ENCODE data around the gene PTP4A2. TPM values are rescaled to one million over a fixed set of nuclear protein-coding genes. Genes with fewer than 3 reads are reported as not detected.
A peak's percentile ranks its signal among the peaks of the same experiment; 100 is the strongest.
"Not testable (repeated sequence)": the region's sequence is repeated elsewhere in the genome, so short reads cannot be mapped to it uniquely, and the experiment has no call there.

Gene PTP4A2
- total RNA-seq, 2 donors from 2014 or later, result 240 to 332 TPM

- peak; percentile 95 for DNase-seq
- intact Hi-C loops (cut with DNase I), result no loop called here
- no peaks in the 10 kb centered on the region for H3K36me3 ChIP-seq
- TF ChIP-seq, protein P1, sequence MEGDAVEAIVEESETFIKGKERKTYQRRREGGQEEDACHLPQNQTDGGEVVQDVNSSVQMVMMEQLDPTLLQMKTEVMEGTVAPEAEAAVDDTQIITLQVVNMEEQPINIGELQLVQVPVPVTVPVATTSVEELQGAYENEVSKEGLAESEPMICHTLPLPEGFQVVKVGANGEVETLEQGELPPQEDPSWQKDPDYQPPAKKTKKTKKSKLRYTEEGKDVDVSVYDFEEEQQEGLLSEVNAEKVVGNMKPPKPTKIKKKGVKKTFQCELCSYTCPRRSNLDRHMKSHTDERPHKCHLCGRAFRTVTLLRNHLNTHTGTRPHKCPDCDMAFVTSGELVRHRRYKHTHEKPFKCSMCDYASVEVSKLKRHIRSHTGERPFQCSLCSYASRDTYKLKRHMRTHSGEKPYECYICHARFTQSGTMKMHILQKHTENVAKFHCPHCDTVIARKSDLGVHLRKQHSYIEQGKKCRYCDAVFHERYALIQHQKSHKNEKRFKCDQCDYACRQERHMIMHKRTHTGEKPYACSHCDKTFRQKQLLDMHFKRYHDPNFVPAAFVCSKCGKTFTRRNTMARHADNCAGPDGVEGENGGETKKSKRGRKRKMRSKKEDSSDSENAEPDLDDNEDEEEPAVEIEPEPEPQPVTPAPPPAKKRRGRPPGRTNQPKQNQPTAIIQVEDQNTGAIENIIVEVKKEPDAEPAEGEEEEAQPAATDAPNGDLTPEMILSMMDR (IDR thresholded peaks at IDR 0.05), result no peak
- no peaks in the 10 kb centered on the region for H3K9me3 ChIP-seq
- peak overlapping the region; percentile 68 to 84 for H3K9ac ChIP-seq (ENCODE audit: low read depth in 2 of 2, low read length in 2 of 2)
- peak overlapping the region; percentile 36 for H3K4me3 ChIP-seq
- H3K27me3 ChIP-seq, result no peaks in the 10 kb centered on the region
- H3K4me1 ChIP-seq, result peaks cover 16% of the 10 kb centered on the region
- peak overlapping the region; percentile 99 for H3K27ac ChIP-seq
Observed at GRCh38 chr1:31944205-31945089, 6.3 kb upstream of the PTP4A2 start.

- TF ChIP-seq, protein P1 (IDR thresholded peaks at IDR 0.05), result no peak
- H3K27me3 ChIP-seq, result no peaks in the 10 kb centered on the region
- peak overlapping the region; percentile 99 for H3K27ac ChIP-seq
- intact Hi-C loops (cut with DNase I), result no loop called here
- no peak for DNase-seq
- peak overlapping the region in 1 of 2 donors; percentile 84 for H3K9ac ChIP-seq (ENCODE audit: low read depth in 2 of 2, low read length in 2 of 2)
- H3K36me3 ChIP-seq, result no peaks in the 10 kb centered on the region
- peaks cover 21% of the 10 kb centered on the region for H3K4me1 ChIP-seq
- peak overlapping the region; percentile 36 for H3K4me3 ChIP-seq
- no peaks in the 10 kb centered on the region for H3K9me3 ChIP-seq
Observed at GRCh38 chr1:31943546-31944184, 5.5 kb upstream of the PTP4A2 start.

GRCh38 chr1:31942061-31942460 lies 3.9 kb upstream of the PTP4A2 start:
- Histone ChIP-seq H3K9ac (ENCODE audit: low read depth in 2 of 2, low read length in 2 of 2) (peak overlapping the region in 1 of 2 donors; percentile 58), H3K4me1 (peaks cover 22% of the 10 kb centered on the region)
- H3K4me3 ChIP-seq; H3K36me3 ChIP-seq; H3K27me3 ChIP-seq; DNase-seq; H3K27ac ChIP-seq; H3K9me3 ChIP-seq; intact Hi-C loops (cut with DNase I): not testable (repeated sequence)

GRCh38 chr1:31939484-31940329 lies 1.5 kb upstream of the PTP4A2 start:
- Histone ChIP-seq H3K27me3 (no peaks in the 10 kb centered on the region), H3K36me3 (no peaks in the 10 kb centered on the region), H3K9me3 (no peaks in the 10 kb centered on the region), H3K27ac (peak overlapping the region; percentile 92), H3K4me1 (peaks cover 20% of the 10 kb centered on the region), H3K4me3 (no peak overlapping the region), H3K9ac (ENCODE audit: low read depth in 2 of 2, low read length in 2 of 2) (peak overlapping the region; percentile 3 to 7)
- intact Hi-C loops (cut with DNase I), result no loop called here
- TF ChIP-seq, protein P1 (IDR thresholded peaks at IDR 0.05), result peak; percentile 48
- peak; percentile 79 for DNase-seq

GRCh38 chr1:31937300-31938183 lies 626 bp downstream of the PTP4A2 start:
- peak; percentile 75 for DNase-seq
- Histone ChIP-seq H3K27ac (peak overlapping the region; percentile 92), H3K4me1 (peaks cover 25% of the 10 kb centered on the region), H3K36me3 (no peaks in the 10 kb centered on the region), H3K4me3 (peak overlapping the region; percentile 45), H3K9ac (ENCODE audit: low read depth in 2 of 2, low read length in 2 of 2) (peak overlapping the region; percentile 90 to 97), H3K9me3 (no peaks in the 10 kb centered on the region), H3K27me3 (no peaks in the 10 kb centered on the region)
- intact Hi-C loops (cut with DNase I), result no loop called here
- TF ChIP-seq, protein P1 (IDR thresholded peaks at IDR 0.05), result no peak

All from colonic mucosa (tissue), 4 donors.